ENCODE data around the gene CYP2W1. TPM values are rescaled to one million over a fixed set of nuclear protein-coding genes. Genes with fewer than 3 reads are reported as not detected.
"Not testable (repeated sequence)": the region's sequence is repeated elsewhere in the genome, so short reads cannot be mapped to it uniquely, and the experiment has no call there.

CYP2W1 gene
- total and polyA plus RNA-seq, 10 of the 15 experiments (the other 5 are each of a cell fraction or from before 2014, with no cell fraction given): not detected

DNA sequence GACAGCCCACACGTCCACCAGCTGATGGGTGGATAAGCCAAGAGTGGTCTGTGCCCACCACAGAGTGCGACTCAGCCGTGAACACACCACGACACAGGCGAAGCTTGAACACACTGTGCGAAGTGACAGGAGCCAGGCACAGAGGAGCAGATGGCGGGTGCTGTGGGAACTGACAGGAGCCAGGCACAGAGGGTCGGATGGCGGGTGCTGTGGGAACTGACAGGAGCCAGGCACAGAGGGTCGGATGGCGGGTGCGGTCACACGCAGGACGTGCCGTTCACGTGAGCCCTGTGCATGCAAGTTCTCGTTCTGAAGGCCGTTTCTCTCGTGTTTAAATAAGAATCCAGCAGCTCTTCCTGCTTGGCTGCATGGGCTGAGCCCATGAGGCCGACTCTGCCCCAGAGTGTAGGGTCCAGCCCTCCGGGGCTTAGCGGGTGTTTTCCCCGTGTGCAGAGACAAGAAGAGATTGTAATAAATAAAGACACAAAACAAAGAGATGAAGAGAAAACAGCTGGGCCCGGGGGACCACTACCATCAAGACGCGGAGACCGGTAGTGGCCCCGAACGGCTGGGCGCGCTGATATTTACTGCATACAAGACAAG is 22.6 kb upstream of the CYP2W1 start:
- H4K20me1 ChIP-seq (ENCODE audit: control insufficient read depth, insufficient read depth): no peaks in the 10 kb centered on the region
- H3K36me3 ChIP-seq (ENCODE audit: control insufficient read depth in 2 of 2, insufficient read depth in 2 of 2, low read length in 1 of 2): no peaks in the 10 kb centered on the region
- H3K9me3 ChIP-seq (replicated peaks; ENCODE audit: control insufficient read depth, insufficient read depth, low read length): no peaks in the 10 kb centered on the region; the same call in 2 of the 3 replicates
- no peak for ATAC-seq
- ChIA-PET RAD21 (ENCODE audit: unreplicated experiment) (interaction anchor here (1.8 kb wide), 1 partner anchor 10 kb away, joined by 6 read pairs; no protein-coding TSS in a partner anchor), SMC1A (ENCODE audit: uncharacterized antibody, unreplicated experiment) (interaction anchor here (1.7 kb wide), 1 partner anchor 12 kb away, joined by 5 read pairs; no protein-coding TSS in a partner anchor), POLR2A (interaction anchor here (0.7 kb wide), 1 partner anchor 35 kb away, joined by 5 read pairs; no protein-coding TSS in a partner anchor), CTCF (no interaction called here)
- H3K9ac ChIP-seq (ENCODE audit: control insufficient read depth, insufficient read depth, low read length): no peak overlapping the region
- peaks cover 12% of the 10 kb centered on the region for H3K4me1 ChIP-seq (ENCODE audit: control insufficient read depth, insufficient read depth, low read length)
- intact Hi-C loops (cut with micrococcal nuclease; ENCODE audit: unreplicated experiment) (no loop called here), in situ Hi-C loops (cut with MboI) (loop anchor here (5.0 kb wide), 1 partner anchor 643 kb away; no protein-coding TSS in a partner anchor)
- no peaks in the 10 kb centered on the region for H3K79me2 ChIP-seq (ENCODE audit: control insufficient read depth, insufficient read depth, low read length)
- no peak overlapping the region for H3K4me2 ChIP-seq (ENCODE audit: control insufficient read depth, insufficient read depth)
- H3K4me3 ChIP-seq: no peak overlapping the region
- H2AFZ ChIP-seq (ENCODE audit: control insufficient read depth, low read depth, low read length): no peak overlapping the region
- DNase-seq (ENCODE audit: low read depth, low spot score): no peak
- 69% methylated on average over 31 of the region's 31 CpGs for WGBS (ENCODE audit: insufficient coverage, insufficient replicate concordance, low lambda C conversion rate, missing lambda C conversion rate)
- no TSS peak for BruUV-seq (replicated peaks)
- FAIRE-seq: no peak
- no peaks in the 10 kb centered on the region for H3K27me3 ChIP-seq (replicated peaks in 1 of 2; ENCODE audit: control insufficient read depth in 2 of 2, insufficient read depth in 2 of 2, low read length in 1 of 2)
- TF ChIP-seq, protein P1, sequence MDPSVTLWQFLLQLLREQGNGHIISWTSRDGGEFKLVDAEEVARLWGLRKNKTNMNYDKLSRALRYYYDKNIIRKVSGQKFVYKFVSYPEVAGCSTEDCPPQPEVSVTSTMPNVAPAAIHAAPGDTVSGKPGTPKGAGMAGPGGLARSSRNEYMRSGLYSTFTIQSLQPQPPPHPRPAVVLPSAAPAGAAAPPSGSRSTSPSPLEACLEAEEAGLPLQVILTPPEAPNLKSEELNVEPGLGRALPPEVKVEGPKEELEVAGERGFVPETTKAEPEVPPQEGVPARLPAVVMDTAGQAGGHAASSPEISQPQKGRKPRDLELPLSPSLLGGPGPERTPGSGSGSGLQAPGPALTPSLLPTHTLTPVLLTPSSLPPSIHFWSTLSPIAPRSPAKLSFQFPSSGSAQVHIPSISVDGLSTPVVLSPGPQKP (IDR thresholded peaks at IDR 0.05; ENCODE audit: low read depth, low read length): no peak
- TF ChIP-seq SIX5 (IDR thresholded peaks at IDR 0.05; ENCODE audit: low read depth, low read length, severe bottlenecking): no peak
- TF ChIP-seq, protein P2, sequence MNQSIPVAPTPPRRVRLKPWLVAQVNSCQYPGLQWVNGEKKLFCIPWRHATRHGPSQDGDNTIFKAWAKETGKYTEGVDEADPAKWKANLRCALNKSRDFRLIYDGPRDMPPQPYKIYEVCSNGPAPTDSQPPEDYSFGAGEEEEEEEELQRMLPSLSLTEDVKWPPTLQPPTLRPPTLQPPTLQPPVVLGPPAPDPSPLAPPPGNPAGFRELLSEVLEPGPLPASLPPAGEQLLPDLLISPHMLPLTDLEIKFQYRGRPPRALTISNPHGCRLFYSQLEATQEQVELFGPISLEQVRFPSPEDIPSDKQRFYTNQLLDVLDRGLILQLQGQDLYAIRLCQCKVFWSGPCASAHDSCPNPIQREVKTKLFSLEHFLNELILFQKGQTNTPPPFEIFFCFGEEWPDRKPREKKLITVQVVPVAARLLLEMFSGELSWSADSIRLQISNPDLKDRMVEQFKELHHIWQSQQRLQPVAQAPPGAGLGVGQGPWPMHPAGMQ (IDR thresholded peaks at IDR 0.05; ENCODE audit: borderline replicate concordance): no peak
- no peak overlapping the region for H3K27ac ChIP-seq (ENCODE audit: control insufficient read depth, insufficient read depth)

DNA sequence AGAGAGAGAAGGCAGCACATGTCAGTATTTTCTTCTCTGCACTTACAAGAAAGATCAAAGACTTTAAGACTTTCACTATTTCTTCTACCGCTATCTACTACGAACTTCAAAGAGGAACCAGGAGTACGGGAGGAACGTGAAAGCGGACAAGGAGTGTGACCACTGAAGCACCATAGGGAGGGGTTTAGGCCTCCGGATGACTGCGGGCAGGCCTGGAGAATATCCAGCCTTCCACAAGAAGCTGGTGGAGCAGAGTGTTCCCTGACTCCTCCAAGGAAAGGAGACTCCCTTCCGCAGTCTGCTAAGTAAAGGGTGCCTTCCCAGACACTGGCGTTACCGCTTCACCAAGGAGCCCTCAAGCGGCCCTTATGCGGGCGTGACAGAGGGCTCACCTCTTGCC is 22.0 kb upstream of the CYP2W1 start:
- intact Hi-C loops (cut with micrococcal nuclease; ENCODE audit: unreplicated experiment); H4K20me1 ChIP-seq (ENCODE audit: control insufficient read depth, insufficient read depth); ATAC-seq; FAIRE-seq; H3K9me3 ChIP-seq (replicated peaks; ENCODE audit: control insufficient read depth, insufficient read depth, low read length); H3K27ac ChIP-seq (ENCODE audit: control insufficient read depth, insufficient read depth); DNase-seq (ENCODE audit: low read depth, low spot score); POLR2A ChIA-PET; H3K9ac ChIP-seq (ENCODE audit: control insufficient read depth, insufficient read depth, low read length); H3K79me2 ChIP-seq (ENCODE audit: control insufficient read depth, insufficient read depth, low read length); H3K36me3 ChIP-seq (ENCODE audit: control insufficient read depth in 2 of 2, insufficient read depth in 2 of 2, low read length in 1 of 2); H3K4me2 ChIP-seq (ENCODE audit: control insufficient read depth, insufficient read depth); BruUV-seq (replicated peaks); RAD21 ChIA-PET (ENCODE audit: unreplicated experiment); H3K27me3 ChIP-seq (replicated peaks in 1 of 2; ENCODE audit: control insufficient read depth in 2 of 2, insufficient read depth in 2 of 2, low read length in 1 of 2); H3K4me3 ChIP-seq; H2AFZ ChIP-seq (ENCODE audit: control insufficient read depth, low read depth, low read length): not testable (repeated sequence)
- CTCF ChIA-PET: interaction anchor here (1.0 kb wide), 1 partner anchor 11 kb away, joined by 3 read pairs; no protein-coding TSS in a partner anchor
- WGBS (ENCODE audit: insufficient coverage, insufficient replicate concordance, low lambda C conversion rate, missing lambda C conversion rate): 43% methylated on average over 13 of the region's 13 CpGs
- SMC1A ChIA-PET (ENCODE audit: uncharacterized antibody, unreplicated experiment): interaction anchor here (1.7 kb wide), 1 partner anchor 11 kb away, joined by 5 read pairs; no protein-coding TSS in a partner anchor
- H3K4me1 ChIP-seq (ENCODE audit: control insufficient read depth, insufficient read depth, low read length): peaks cover 10% of the 10 kb centered on the region
- in situ Hi-C loops (cut with MboI): loop anchor here (5.0 kb wide), 1 partner anchor 644 kb away; no protein-coding TSS in a partner anchor
